Lower lobe of right lung (tissue), 2 donors: ENCODE results near the gene LRP1B. TPM values are rescaled to one million over a fixed set of nuclear protein-coding genes. Genes with fewer than 3 reads are reported as not detected.

ENCODE experiments used
- ATAC-seq, 2 donors: fragments of 200-7000 bp; cut with Tn5 transposase; one replicate each; pipeline ENCODE4 v1.9.1; 2020 to 2022; ENCODE audit warnings: mild to moderate bottlenecking in 2 of 2, moderate library complexity in 2 of 2
- DNase-seq: peaks from one replicate; pipeline ENCODE4 v3.0.0-alpha.2; 2020
- H3K27ac ChIP-seq: fragments of 200-600 bp; one replicate; pipeline ENCODE4 v1.8.0; 2022
- H3K27me3 ChIP-seq: fragments of 200-600 bp; one replicate; pipeline ENCODE4 v1.8.0; 2022; ENCODE audit warnings: low read depth
- H3K36me3 ChIP-seq: fragments of 200-600 bp; one replicate; pipeline ENCODE4 v1.8.0; 2022; ENCODE audit warnings: mild to moderate bottlenecking
- H3K4me1 ChIP-seq: fragments of 200-600 bp; one replicate; pipeline ENCODE4 v1.8.0; 2022
- H3K4me3 ChIP-seq: fragments of 200-600 bp; one replicate; pipeline ENCODE4 v1.8.0; 2022; ENCODE audit warnings: mild to moderate bottlenecking
- H3K9me3 ChIP-seq: fragments of 200-600 bp; one replicate; pipeline ENCODE4 v1.8.0; 2022
- intact Hi-C: fragments of 100-400 bp; cut with DNase I; formaldehyde crosslinking; loops from one replicate; pipeline ENCODE4 v1.11.0; 2022
- total RNA-seq: library from RNA; stranded (reverse); fragmentation: NEBNext Ultra II Directional; extraction: Animal tissue kit (Norgen Biotek cat#: 25700); gene quantifications from one replicate; pipeline ENCODE4 v1.2.1, GENCODE V29; 2021
- TF ChIP-seq, protein P1 (sequence below): fragments of 200-600 bp; IDR thresholded peaks from one replicate; pipeline ENCODE4 v1.8.0; 2022; ENCODE audit warnings: antibody characterized with exemption, mild to moderate bottlenecking
- donor health status: DM: no; HTN: yes; CAD: no; lungs with severe emphysema.

Gene LRP1B
- total RNA-seq, 1 donor from 2014 or later = 0.09 TPM

DNA sequence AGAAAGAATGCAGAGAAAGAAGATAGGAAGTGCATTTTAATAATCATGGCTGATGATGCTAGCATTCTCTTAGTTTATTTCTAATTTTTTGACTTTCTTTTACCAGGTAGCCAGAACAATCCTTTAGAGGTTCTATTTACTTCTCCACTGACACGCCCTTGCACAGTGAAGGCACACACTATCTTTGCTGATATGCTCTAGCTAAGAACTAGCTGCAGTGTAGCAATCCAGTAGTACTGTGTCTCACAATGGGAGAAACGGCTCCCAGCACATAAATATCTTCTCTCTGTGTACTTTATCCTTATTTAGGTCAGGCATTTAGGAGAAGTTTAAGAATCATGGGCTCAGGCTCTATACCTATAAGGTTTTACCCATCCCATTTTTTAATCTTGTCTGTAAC, 1005.4 kb downstream of the LRP1B start:
- Histone ChIP-seq H3K27ac (no peak overlapping the region), H3K4me1 (no peaks in the 10 kb centered on the region), H3K36me3 (no peaks in the 10 kb centered on the region), H3K27me3 (no peaks in the 10 kb centered on the region), H3K9me3 (no peaks in the 10 kb centered on the region), H3K4me3 (no peak overlapping the region)
- ATAC-seq (no peak), DNase-seq (no peak)
- intact Hi-C loops = no loop called here
- TF ChIP-seq, protein P1, sequence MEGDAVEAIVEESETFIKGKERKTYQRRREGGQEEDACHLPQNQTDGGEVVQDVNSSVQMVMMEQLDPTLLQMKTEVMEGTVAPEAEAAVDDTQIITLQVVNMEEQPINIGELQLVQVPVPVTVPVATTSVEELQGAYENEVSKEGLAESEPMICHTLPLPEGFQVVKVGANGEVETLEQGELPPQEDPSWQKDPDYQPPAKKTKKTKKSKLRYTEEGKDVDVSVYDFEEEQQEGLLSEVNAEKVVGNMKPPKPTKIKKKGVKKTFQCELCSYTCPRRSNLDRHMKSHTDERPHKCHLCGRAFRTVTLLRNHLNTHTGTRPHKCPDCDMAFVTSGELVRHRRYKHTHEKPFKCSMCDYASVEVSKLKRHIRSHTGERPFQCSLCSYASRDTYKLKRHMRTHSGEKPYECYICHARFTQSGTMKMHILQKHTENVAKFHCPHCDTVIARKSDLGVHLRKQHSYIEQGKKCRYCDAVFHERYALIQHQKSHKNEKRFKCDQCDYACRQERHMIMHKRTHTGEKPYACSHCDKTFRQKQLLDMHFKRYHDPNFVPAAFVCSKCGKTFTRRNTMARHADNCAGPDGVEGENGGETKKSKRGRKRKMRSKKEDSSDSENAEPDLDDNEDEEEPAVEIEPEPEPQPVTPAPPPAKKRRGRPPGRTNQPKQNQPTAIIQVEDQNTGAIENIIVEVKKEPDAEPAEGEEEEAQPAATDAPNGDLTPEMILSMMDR = no peak

DNA sequence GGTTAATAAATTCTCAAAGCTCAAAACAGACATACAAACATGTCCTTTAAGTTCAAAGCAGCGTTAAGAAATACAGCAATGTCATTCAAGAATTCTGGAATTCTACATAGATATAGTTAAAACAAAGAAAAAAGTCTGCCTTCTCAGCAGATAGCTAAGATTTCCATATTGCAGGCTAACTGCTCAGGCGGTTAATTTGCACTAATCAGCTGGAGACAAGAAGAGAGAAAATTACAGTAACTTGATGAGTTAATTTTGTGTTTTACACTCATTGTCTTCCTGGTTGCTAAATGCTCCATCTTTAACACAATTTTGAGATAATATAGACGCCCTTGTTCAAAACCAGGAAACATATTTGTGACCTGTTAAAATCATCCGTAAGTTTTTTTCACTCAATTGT, 1012.0 kb downstream of the LRP1B start:
- no peaks in the 10 kb centered on the region for H3K9me3 ChIP-seq
- TF ChIP-seq, protein P1 = no peak
- H3K36me3 ChIP-seq = no peaks in the 10 kb centered on the region
- intact Hi-C loops = no loop called here
- no peak overlapping the region for H3K27ac ChIP-seq
- no peak for DNase-seq
- ATAC-seq = no peak
- H3K27me3 ChIP-seq = no peaks in the 10 kb centered on the region
- H3K4me3 ChIP-seq = no peak overlapping the region
- no peaks in the 10 kb centered on the region for H3K4me1 ChIP-seq

GRCh38 chr2:141113301-141113700, 1017.5 kb downstream of the LRP1B start:
- TF ChIP-seq, protein P1 = no peak
- DNase-seq = no peak
- intact Hi-C loops = no loop called here
- no peaks in the 10 kb centered on the region for H3K36me3 ChIP-seq
- H3K4me3 ChIP-seq = no peak overlapping the region
- H3K4me1 ChIP-seq = no peaks in the 10 kb centered on the region
- H3K9me3 ChIP-seq = no peaks in the 10 kb centered on the region
- no peak for ATAC-seq
- no peaks in the 10 kb centered on the region for H3K27me3 ChIP-seq
- no peak overlapping the region for H3K27ac ChIP-seq

GRCh38 chr2:141109633-141110032, 1021.2 kb downstream of the LRP1B start:
- intact Hi-C loops = no loop called here
- H3K9me3 ChIP-seq = no peaks in the 10 kb centered on the region
- DNase-seq (no peak), ATAC-seq (no peak)
- H3K4me3 ChIP-seq = no peak overlapping the region
- no peaks in the 10 kb centered on the region for H3K4me1 ChIP-seq
- no peaks in the 10 kb centered on the region for H3K27me3 ChIP-seq
- TF ChIP-seq, protein P1 = no peak
- no peak overlapping the region for H3K27ac ChIP-seq
- no peaks in the 10 kb centered on the region for H3K36me3 ChIP-seq

DNA sequence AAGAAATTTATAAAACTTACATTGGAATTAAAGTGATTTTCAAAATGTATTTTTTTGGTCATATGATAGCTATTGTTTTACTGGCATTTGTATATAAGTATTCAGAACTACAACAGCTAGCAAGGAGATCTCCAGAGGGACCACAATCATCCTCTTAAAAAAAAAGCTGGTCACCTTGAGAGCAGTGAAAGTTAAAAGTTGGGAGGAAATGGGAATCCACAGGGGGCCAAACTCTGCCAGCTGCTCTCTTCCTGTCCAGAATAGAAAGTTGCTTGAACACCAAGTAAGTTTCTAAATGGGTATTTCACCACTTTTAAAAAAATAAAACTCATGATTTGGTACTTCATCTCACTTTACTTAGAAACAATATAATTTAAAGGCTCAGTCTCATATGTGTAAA, 1025.1 kb downstream of the LRP1B start:
- intact Hi-C loops = no loop called here
- no peaks in the 10 kb centered on the region for H3K36me3 ChIP-seq
- no peaks in the 10 kb centered on the region for H3K4me1 ChIP-seq
- no peaks in the 10 kb centered on the region for H3K9me3 ChIP-seq
- H3K4me3 ChIP-seq = no peak overlapping the region
- TF ChIP-seq, protein P1 = no peak
- ATAC-seq (no peak), DNase-seq (no peak)
- H3K27me3 ChIP-seq = no peaks in the 10 kb centered on the region
- H3K27ac ChIP-seq = no peak overlapping the region

DNA sequence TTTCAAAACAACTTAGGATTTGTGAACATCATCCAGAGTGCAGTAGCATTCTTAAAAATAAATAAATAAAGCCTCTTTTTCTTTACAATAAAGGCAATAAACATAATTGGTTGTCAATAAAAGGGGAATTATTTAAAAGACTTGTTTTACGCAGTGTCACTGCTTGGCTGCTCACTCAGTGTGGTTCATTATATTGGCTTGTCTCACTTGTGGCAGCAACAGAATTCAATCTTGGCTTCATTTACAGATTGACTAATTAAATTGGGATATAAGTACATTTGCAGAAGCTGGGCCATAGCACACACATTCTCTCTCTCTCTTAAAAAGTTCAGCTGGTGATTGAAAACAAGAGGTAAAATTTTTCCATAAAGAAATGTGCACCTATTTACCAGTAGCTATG, 1027.6 kb downstream of the LRP1B start:
- intact Hi-C loops = no loop called here
- Histone ChIP-seq H3K4me1 (no peaks in the 10 kb centered on the region), H3K9me3 (no peaks in the 10 kb centered on the region), H3K4me3 (no peak overlapping the region), H3K36me3 (no peaks in the 10 kb centered on the region), H3K27me3 (no peaks in the 10 kb centered on the region), H3K27ac (no peak overlapping the region)
- TF ChIP-seq, protein P1 = no peak
- ATAC-seq = no peak
- no peak for DNase-seq
